Activated naive CD8-positive, alpha-beta T cell treated with anti-CD3 and anti-CD28 coated beads, Interleukin-2, amount 50 U/mL, for 24 hours (primary cell): ENCODE results near the gene PEAK1.
A peak's percentile ranks its signal among the peaks of the same experiment; 100 is the strongest.

Experiments
- ATAC-seq: fragments of 150-1000 bp; cut with Tn5 transposase; one replicate; pipeline ENCODE4 v1.10.0; 2021
- DNase-seq: peaks from one replicate; pipeline ENCODE4 v3.0.0; 2021
- H3K27ac Mint-ChIP-seq: one replicate; pipeline ENCODE4 v1.8.0; 2021; ENCODE audit warnings: mild to moderate bottlenecking, mixed read lengths
- H3K27me3 Mint-ChIP-seq: one replicate; pipeline ENCODE4 v1.8.0; 2021; ENCODE audit warnings: mixed read lengths
- H3K36me3 Mint-ChIP-seq: one replicate; pipeline ENCODE4 v1.8.0; 2021; ENCODE audit warnings: low read depth, mixed read lengths
- H3K4me1 Mint-ChIP-seq: one replicate; pipeline ENCODE4 v1.8.0; 2021; ENCODE audit warnings: mixed read lengths
- H3K4me3 Mint-ChIP-seq: one replicate; pipeline ENCODE4 v1.8.0; 2021; ENCODE audit warnings: mild to moderate bottlenecking, moderate library complexity, mixed read lengths
- H3K9me3 Mint-ChIP-seq: one replicate; pipeline ENCODE4 v1.8.0; 2021; ENCODE audit warnings: mixed read lengths

The PEAK1 gene

DNA sequence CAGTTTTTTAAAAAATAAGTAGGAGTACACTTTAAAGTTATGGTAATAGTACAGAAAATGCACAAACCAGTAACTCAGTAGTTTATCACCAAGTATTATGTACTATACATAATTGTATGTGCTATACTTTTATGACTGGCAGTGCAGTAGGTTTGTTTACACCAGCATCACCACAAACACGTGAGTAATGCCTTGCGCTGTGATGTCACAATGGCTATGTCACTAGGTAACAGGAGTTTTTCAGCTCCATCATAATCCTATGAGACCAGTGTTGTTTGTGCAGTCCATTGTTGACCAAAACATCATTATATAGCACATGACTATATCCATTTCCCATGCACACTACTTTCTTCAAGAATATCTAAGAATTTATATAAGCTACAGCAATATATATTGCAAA lies 280.6 kb downstream of the PEAK1 start:
- H3K9me3 Mint-ChIP-seq: peaks cover 19% of the 10 kb centered on the region
- DNase-seq (no peak), ATAC-seq (no peak)
- no peak overlapping the region for H3K4me3 Mint-ChIP-seq
- H3K27ac Mint-ChIP-seq: no peak overlapping the region
- peaks cover 51% of the 10 kb centered on the region for H3K36me3 Mint-ChIP-seq
- H3K4me1 Mint-ChIP-seq: peaks cover 6% of the 10 kb centered on the region
- H3K27me3 Mint-ChIP-seq: no peaks in the 10 kb centered on the region

DNA sequence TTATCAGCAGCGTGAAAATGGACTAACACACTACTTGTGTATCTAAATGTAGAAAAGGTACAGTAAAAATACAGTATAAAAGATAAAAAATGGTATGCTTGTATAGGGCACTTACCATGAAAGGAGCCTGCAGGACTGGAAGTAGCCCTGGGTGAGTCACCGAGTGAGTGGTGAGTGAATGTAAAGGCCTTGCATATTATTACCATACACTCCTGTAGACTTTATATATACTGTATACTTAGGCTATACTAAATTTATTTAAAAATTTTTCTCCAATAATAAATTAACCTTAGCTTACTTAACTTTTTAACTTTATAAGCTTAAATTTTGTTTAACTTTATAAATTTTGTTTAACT lies 281.8 kb downstream of the PEAK1 start:
- H3K4me3 Mint-ChIP-seq: no peak overlapping the region
- H3K27me3 Mint-ChIP-seq: no peaks in the 10 kb centered on the region
- DNase-seq: no peak
- ATAC-seq: no peak
- H3K9me3 Mint-ChIP-seq: peaks cover 19% of the 10 kb centered on the region
- no peaks in the 10 kb centered on the region for H3K4me1 Mint-ChIP-seq
- H3K27ac Mint-ChIP-seq: no peak overlapping the region
- peaks cover 43% of the 10 kb centered on the region for H3K36me3 Mint-ChIP-seq

DNA sequence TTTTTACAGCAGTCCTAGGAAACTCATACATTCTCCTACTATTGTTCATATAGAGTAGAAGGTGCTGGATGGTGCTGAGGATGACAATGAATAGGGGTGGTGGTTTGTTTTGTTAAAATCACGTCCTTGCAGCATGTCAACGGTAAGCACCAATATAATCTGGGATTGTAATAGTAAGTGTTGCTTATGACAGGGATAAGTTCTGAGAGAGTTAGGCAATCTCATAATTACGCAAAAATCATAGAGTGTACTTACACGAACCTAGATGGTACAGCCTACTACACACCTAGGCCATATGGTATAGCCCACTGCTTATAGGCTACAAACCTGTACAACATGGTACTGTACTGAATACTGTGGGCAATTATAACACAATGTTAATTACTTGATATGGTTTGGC lies 284.7 kb downstream of the PEAK1 start:
- Mint-ChIP-seq H3K27ac (no peak overlapping the region), H3K4me3 (no peak overlapping the region), H3K36me3 (peaks cover 38% of the 10 kb centered on the region), H3K4me1 (no peaks in the 10 kb centered on the region), H3K27me3 (no peaks in the 10 kb centered on the region), H3K9me3 (peaks cover 5% of the 10 kb centered on the region)
- no peak for DNase-seq
- ATAC-seq: no peak

DNA sequence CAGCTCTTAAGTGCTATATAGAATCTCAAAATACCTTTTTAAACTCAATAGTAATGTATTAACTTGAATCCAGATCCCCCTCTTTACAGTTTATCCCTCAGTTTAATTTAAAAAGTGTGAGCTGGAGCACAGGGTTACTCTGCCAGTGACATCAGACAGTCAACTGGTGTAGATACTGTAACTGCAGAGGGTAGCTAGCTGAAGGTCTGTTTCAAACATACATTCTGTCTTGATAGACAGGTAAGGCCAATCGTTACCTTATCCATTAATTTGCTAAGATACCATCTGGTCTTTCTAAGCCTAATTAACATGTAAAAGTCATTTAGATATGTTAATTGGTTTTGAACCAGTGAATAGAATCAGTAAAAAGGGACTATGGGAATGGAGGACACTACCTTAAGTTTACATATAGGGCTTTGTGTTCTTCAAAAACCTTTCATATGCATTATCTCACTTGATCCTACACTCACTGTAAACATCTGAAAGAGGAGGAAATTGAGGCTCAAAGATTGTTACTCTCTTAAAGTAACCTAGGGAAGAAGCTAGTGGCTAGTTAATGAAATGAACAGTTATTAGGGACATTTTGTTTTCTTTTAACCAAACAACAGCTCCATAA lies 289.5 kb downstream of the PEAK1 start:
- no peaks in the 10 kb centered on the region for H3K9me3 Mint-ChIP-seq
- no peak overlapping the region for H3K4me3 Mint-ChIP-seq
- no peaks in the 10 kb centered on the region for H3K27me3 Mint-ChIP-seq
- no peaks in the 10 kb centered on the region for H3K4me1 Mint-ChIP-seq
- DNase-seq (no peak), ATAC-seq (no peak)
- no peak overlapping the region for H3K27ac Mint-ChIP-seq
- H3K36me3 Mint-ChIP-seq: peaks cover 14% of the 10 kb centered on the region

DNA sequence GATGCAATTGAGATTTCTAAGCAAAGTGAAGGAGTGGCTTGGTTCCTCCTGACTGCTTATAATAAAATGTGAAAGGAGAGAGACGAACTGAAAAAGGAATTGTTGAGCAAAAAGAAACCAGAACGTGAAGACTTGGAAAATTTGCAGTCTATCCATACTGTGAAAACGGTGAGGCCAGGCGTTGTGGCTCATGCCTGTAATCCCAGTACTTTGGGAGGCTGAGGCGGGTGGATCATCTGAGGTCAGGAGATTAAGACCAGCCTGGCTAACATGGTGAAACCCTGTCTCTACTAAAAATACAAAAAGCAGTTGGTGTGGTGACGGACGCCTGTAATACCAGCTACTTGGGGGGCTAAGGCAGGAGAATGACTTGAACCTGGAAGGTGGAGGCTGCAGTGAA lies 292.3 kb downstream of the PEAK1 start:
- H3K27ac Mint-ChIP-seq: no peak overlapping the region
- peaks cover 11% of the 10 kb centered on the region for H3K4me1 Mint-ChIP-seq
- no peaks in the 10 kb centered on the region for H3K9me3 Mint-ChIP-seq
- DNase-seq (no peak), ATAC-seq (no peak)
- H3K4me3 Mint-ChIP-seq: no peak overlapping the region
- H3K36me3 Mint-ChIP-seq: peaks cover 7% of the 10 kb centered on the region
- H3K27me3 Mint-ChIP-seq: no peaks in the 10 kb centered on the region

DNA sequence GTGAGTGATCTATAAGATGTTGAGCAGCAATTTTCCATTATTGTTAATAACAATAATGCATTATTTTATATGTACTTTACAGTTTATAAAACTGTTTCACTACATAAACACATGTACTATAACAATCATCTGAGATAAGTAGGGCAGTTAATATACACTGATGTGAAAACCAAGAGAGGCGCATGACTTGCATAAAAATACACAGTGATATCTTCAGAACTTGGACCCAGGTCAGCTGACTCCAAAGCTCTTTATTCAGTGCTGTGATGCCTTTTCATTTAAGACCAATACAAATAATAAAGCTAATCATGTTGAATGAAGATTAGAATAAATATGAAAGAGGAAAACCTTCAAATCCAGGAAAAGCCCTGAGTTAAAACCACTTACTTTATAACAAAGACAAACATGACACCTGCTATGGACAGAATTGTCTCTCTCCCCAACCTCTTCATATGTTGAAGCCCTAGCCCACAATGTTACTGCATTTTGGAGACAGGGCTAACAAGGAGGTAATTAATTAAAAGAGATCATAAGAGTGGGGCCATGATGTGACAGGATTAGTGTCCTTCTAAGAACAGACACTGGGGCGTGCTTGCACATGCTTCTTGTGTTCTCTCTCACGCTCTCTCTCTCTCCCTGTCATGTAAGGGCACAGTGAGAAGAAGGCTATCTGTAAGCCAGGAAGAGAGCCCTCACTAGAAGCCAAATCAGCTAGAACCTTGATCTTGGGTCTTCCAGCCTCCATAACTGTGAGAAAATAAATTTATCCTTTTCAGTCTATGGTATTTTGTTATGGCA lies 293.2 kb downstream of the PEAK1 start:
- ATAC-seq (no peak), DNase-seq (no peak)
- H3K4me3 Mint-ChIP-seq: no peak overlapping the region
- H3K27me3 Mint-ChIP-seq: no peaks in the 10 kb centered on the region
- H3K9me3 Mint-ChIP-seq: no peaks in the 10 kb centered on the region
- H3K36me3 Mint-ChIP-seq: peaks cover 7% of the 10 kb centered on the region
- no peak overlapping the region for H3K27ac Mint-ChIP-seq
- peaks cover 16% of the 10 kb centered on the region for H3K4me1 Mint-ChIP-seq

DNA sequence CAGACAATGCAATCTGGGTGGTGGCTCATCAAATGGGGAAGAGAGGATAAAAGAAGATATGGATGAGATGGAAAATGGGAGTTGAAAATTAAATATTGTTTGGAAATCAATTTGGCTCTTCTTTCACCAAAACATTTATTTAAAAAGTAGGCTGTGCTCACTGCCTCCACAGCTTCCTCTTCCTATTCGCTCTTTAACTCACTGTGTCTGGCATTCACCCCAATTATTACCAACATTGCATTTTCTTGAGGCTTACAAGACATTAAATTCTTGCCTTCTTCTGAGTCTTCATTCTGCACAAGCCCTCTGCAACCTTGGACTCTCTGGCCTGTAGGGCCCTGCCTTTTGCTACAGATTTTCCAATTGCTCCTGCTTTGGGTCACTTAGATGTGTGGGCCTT lies 296.1 kb downstream of the PEAK1 start:
- Mint-ChIP-seq H3K27ac (no peak overlapping the region), H3K27me3 (no peaks in the 10 kb centered on the region), H3K4me3 (no peak overlapping the region), H3K4me1 (peaks cover 23% of the 10 kb centered on the region), H3K36me3 (peaks cover 2% of the 10 kb centered on the region), H3K9me3 (no peaks in the 10 kb centered on the region)
- DNase-seq (no peak), ATAC-seq (no peak)

DNA sequence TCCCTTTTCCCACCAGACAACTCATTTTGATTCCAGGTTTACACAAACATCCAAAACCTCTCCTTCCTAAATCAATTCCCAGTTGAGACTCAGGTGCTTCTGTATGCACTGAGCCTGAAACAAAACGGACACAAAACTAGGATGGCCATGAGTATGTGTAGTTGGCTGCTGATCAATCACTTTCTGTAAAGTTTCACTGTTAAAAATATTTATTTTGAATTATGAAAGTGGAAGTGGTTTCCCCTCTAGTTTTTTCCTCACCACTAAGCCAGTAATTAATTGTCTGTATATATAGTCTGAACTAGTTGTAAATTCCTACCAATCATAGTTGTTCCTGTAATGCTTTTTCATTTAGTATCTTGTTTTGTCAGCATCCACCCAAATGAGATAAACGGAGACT lies 297.3 kb downstream of the PEAK1 start:
- no peak for ATAC-seq
- H3K4me3 Mint-ChIP-seq: no peak overlapping the region
- no peaks in the 10 kb centered on the region for H3K9me3 Mint-ChIP-seq
- peaks cover 25% of the 10 kb centered on the region for H3K4me1 Mint-ChIP-seq
- no peak overlapping the region for H3K27ac Mint-ChIP-seq
- DNase-seq: no peak
- H3K27me3 Mint-ChIP-seq: no peaks in the 10 kb centered on the region
- H3K36me3 Mint-ChIP-seq: peaks cover 2% of the 10 kb centered on the region

DNA sequence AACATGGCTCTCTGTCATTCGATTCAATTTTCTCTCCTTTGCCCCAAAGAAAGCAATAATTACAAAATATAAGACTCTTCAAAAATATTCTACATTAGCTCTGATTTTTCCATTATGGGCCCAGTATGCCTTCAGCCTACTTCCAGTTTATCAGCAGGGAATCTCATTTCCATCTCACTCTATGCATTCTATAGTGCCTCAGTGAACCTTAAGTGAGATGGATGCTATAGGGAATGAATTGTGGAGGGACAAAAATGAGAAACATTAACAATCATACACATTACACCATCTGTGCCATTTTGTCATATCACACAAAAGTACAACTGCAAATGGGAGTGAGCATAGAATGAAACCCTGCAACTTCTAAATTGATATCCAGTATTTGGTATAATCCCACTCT lies 298.3 kb downstream of the PEAK1 start:
- no peak for ATAC-seq
- peaks cover 2% of the 10 kb centered on the region for H3K36me3 Mint-ChIP-seq

DNA sequence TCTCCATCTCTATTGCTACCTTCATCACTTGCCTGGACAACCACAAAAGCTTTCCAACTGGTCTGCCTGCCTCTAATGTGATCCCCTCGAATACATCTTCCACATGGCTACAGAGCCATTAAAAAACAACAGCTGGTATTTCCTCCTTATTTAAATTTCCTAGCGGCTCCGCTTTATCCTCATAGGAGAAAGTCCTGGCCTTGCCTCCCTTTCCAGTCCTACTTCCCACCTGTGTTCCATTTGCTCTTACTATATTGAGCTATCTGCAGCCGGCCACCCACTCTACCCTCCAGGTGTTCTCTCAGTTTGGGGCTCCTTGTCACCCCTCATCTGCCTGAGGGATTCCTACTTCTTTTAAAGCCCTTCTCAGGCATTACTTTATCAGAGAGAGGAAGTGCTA lies 299.3 kb downstream of the PEAK1 start:
- Mint-ChIP-seq H3K4me1 (peaks cover 25% of the 10 kb centered on the region), H3K36me3 (peaks cover 2% of the 10 kb centered on the region), H3K27ac (no peak overlapping the region), H3K9me3 (no peaks in the 10 kb centered on the region), H3K4me3 (no peak overlapping the region), H3K27me3 (no peaks in the 10 kb centered on the region)
- ATAC-seq (no peak), DNase-seq (no peak)

More for the DNA sequence above, 298.3 kb downstream of the PEAK1 start:
- no peak overlapping the region for H3K27ac Mint-ChIP-seq
- no peak overlapping the region for H3K4me3 Mint-ChIP-seq
- peaks cover 25% of the 10 kb centered on the region for H3K4me1 Mint-ChIP-seq
- H3K9me3 Mint-ChIP-seq: no peaks in the 10 kb centered on the region
- no peaks in the 10 kb centered on the region for H3K27me3 Mint-ChIP-seq
- DNase-seq: no peak

DNA sequence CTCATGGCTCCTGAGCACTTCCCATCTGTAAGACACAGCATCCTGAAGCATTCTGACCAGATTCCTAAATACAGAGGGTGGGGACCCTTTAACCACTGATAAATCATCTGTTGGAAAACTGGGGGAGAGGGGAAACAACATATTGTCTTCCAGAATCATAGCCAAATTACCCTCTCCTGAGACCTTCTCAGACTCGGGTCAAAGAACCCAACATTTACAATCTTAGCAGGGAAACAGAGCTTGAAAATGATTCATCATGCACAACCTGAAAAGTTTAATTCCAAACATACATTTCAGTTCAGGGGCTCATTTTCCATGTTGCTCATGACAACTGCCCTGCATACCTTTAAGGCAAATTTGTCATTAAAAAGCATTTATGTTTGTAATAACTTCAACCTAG lies 300.5 kb downstream of the PEAK1 start:
- DNase-seq (no peak), ATAC-seq (no peak)
- Mint-ChIP-seq H3K4me1 (peaks cover 25% of the 10 kb centered on the region), H3K36me3 (peaks cover 6% of the 10 kb centered on the region), H3K9me3 (no peaks in the 10 kb centered on the region), H3K4me3 (no peak overlapping the region), H3K27me3 (no peaks in the 10 kb centered on the region), H3K27ac (no peak overlapping the region)

DNA sequence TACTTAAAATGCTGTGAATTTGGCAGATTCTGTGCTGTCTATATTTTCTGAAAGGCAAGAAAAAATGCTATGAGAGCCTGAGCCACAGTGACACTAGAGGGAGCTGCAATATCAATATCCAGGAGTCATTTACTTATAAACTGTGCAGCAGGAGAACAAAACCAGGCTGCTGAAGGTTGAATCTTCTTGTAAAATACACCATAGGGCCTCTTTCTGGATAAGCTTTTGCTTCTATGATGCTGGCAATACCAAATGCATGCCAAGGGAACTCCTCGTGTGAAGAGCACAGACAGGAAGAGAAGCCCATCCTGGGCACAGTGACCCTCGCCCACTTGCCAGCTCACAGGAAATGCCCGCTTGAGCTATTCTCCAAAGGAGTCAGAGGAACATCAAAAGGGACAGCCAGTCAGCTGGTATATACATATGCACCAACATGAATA lies 301.0 kb downstream of the PEAK1 start:
- Mint-ChIP-seq H3K4me1 (peaks cover 21% of the 10 kb centered on the region), H3K27ac (no peak overlapping the region), H3K36me3 (peaks cover 10% of the 10 kb centered on the region), H3K27me3 (no peaks in the 10 kb centered on the region), H3K4me3 (no peak overlapping the region), H3K9me3 (no peaks in the 10 kb centered on the region)
- DNase-seq (peak; percentile 15), ATAC-seq (peak; percentile 28)

DNA sequence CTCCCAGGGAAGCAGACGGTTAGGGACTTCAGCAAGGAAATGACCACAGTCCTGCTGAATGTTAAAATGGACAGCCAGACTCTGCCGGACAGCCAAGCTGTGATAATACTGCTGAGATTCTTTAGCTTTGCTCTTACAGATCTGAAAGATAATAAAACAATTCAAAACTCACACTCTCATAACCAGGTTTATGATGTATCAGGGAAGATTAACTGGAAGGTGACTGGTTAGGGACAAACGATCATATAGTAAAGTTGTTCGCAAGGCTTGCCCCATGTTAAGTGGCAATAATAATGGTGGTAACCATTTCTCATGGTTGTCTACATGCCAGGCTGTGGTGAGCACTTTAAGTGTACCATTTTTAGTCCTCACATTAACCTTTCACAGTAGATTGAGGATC lies 304.7 kb downstream of the PEAK1 start:
- H3K27ac Mint-ChIP-seq: no peak overlapping the region

DNA sequence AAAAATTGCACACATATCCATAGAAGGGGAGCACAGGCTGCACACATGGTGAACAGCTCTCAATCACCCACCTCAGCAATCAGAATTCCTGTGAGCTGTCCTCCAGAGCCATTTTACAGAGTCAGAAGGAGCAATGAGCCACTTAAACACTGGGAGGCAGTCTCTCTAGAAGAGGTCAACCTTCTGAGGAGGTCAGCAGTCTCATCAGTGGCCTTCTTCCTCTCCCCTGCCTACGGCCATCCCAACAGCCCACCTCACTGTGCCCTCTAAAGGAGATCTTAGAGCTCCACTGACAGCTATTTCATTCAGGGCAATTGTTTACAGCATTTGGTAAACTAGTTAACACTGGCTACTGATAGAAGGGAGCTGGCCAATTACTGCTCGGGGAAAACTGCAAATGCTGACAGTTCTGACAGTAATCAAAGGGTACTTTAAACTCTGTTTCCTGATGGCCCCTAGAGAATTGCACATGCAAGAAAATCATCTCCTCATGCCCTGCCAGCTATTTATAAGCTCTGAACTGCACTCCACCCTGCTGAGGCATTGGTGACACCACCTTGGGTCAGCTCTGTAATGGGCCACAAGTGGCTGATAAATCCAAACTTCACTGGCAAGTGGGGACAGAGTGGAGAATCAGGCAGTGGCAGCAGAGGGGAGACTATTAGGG lies 306.9 kb downstream of the PEAK1 start:
- Mint-ChIP-seq H3K36me3 (peaks cover 16% of the 10 kb centered on the region), H3K4me1 (no peaks in the 10 kb centered on the region), H3K4me3 (no peak overlapping the region), H3K9me3 (no peaks in the 10 kb centered on the region), H3K27me3 (no peaks in the 10 kb centered on the region), H3K27ac (no peak overlapping the region)
- ATAC-seq (no peak), DNase-seq (no peak)

More for the DNA sequence above, 304.7 kb downstream of the PEAK1 start:
- peaks cover 9% of the 10 kb centered on the region for H3K4me1 Mint-ChIP-seq
- no peak overlapping the region for H3K4me3 Mint-ChIP-seq
- no peak for DNase-seq
- H3K9me3 Mint-ChIP-seq: no peaks in the 10 kb centered on the region
- no peaks in the 10 kb centered on the region for H3K27me3 Mint-ChIP-seq
- ATAC-seq: no peak
- H3K36me3 Mint-ChIP-seq: peaks cover 16% of the 10 kb centered on the region

DNA sequence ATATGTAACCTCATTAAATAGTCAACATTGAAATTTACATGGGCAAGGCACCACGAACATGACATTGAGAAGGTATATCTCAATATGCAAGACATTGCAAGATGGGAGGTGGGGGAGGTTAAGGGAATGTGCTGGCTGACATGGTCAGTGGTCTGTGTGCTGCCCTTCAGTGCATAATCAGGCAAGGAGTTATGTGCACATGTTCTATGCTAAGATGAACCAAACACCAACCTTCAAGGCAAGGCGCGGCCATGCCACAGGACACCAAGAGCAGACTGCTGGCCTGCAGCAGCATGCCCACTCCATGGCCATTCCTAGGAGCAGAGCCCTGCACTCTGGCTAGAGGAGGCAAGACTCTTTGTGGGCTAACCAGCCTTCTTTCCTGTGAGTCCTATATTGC lies 308.1 kb downstream of the PEAK1 start:
- no peaks in the 10 kb centered on the region for H3K4me1 Mint-ChIP-seq
- no peaks in the 10 kb centered on the region for H3K9me3 Mint-ChIP-seq
- ATAC-seq: no peak
- no peak for DNase-seq
- H3K36me3 Mint-ChIP-seq: peaks cover 16% of the 10 kb centered on the region
- no peaks in the 10 kb centered on the region for H3K27me3 Mint-ChIP-seq
- no peak overlapping the region for H3K27ac Mint-ChIP-seq
- no peak overlapping the region for H3K4me3 Mint-ChIP-seq
